ENCODE data around the gene C5orf58.

GRCh38 chr5:170186856-170187255, 45.9 kb upstream of the C5orf58 start:
- TF ChIP-seq POLR2AphosphoS5 (IDR thresholded peaks at IDR 0.05; ENCODE audit: low read depth, low read length), result no peak
- TF ChIP-seq POLR2A (IDR thresholded peaks at IDR 0.05; ENCODE audit: low read depth, low read length), result no peak
- no peak for TF ChIP-seq TAF1 (IDR thresholded peaks at IDR 0.05; ENCODE audit: borderline replicate concordance, low read depth, low read length)
